Tibial nerve (tissue), 4 donors: Measurements from ENCODE around the gene SHISA8. TPM values are rescaled to one million over a fixed set of nuclear protein-coding genes. Genes with fewer than 3 reads are reported as not detected.
"Not testable (repeated sequence)": the region's sequence is repeated elsewhere in the genome, so short reads cannot be mapped to it uniquely, and the experiment has no call there.

ENCODE experiments used
- DNase-seq, 2 donors: peaks; one replicate each; pipeline ENCODE4 v3.0.0-alpha.2; 2019; ENCODE audit warnings: low spot score in 2 of 2
- H3K27ac ChIP-seq, 4 donors: fragments of 200-600 bp; sonication (generic) in 3 of 4; one replicate each; pipeline ENCODE4 v1.5.1; 2017 to 2019; ENCODE audit warnings: mild to moderate bottlenecking in 1 of 4
- H3K27me3 ChIP-seq, 2 donors: fragments of 200-600 bp; sonication (generic) in 1 of 2; one replicate each; pipeline versions ENCODE4 v1.5.1 to v1.6.0; 2017 to 2019
- H3K36me3 ChIP-seq, 3 donors: fragments of 200-600 bp; sonication (generic); one replicate each; pipeline ENCODE4 v1.5.1; 2018 to 2019
- H3K4me1 ChIP-seq, 4 donors: fragments of 200-600 bp; sonication (generic) in 3 of 4; one replicate each; pipeline ENCODE4 v1.5.1; 2017 to 2019
- H3K4me3 ChIP-seq, 4 donors: fragments of 200-600 bp; sonication (generic) in 3 of 4; one replicate each; pipeline ENCODE4 v1.5.1; 2017 to 2019; ENCODE audit warnings: mild to moderate bottlenecking in 1 of 4, moderate library complexity in 1 of 4
- H3K9me3 ChIP-seq, 4 donors: fragments of 200-600 bp; sonication (generic) in 3 of 4; one replicate each; pipeline ENCODE4 v1.5.1; 2017 to 2019
- EP300 ChIP-seq, 2 donors: sonication (generic); formaldehyde crosslinking; IDR thresholded peaks; one replicate each; pipeline ENCODE4 v1.6.1; 2017; ENCODE audit warnings: antibody characterized with exemption in 2 of 2, mild to moderate bottlenecking in 1 of 2
- POLR2A ChIP-seq, 2 donors: fragments of 450-650 bp; IDR thresholded peaks; one replicate each; pipeline ENCODE4 v1.6.1; 2017; ENCODE audit warnings: antibody characterized with exemption in 2 of 2, mild to moderate bottlenecking in 2 of 2, moderate library complexity in 2 of 2
- WGBS, 2 donors: methylation state at CpG; one replicate each; pipeline ENCODE4 v1.1.5; 2018; 5-methylcytosine and 5-hydroxymethylcytosine counted together
- total RNA-seq, 4 donors: library from RNA; depleted of rRNA; stranded (reverse); fragments of >200 nt; gene quantifications; one replicate each; pipeline ENCODE4 v1.1.0, GENCODE V29; 2016
- TF ChIP-seq, protein P1 (sequence below), 5 experiments: fragments of 200-600 bp in 3 of 5; fragments of 450-650 bp in 2 of 5; sonication (generic) in 3 of 5; IDR thresholded peaks; one replicate each; pipeline ENCODE4 v1.5.1; 2016 to 2019; ENCODE audit warnings: antibody characterized with exemption in 5 of 5, mild to moderate bottlenecking in 3 of 5, moderate library complexity in 2 of 5

Gene SHISA8
- total RNA-seq, 4 donors from 2014 or later = 3.3 TPM; not detected in 3

DNA sequence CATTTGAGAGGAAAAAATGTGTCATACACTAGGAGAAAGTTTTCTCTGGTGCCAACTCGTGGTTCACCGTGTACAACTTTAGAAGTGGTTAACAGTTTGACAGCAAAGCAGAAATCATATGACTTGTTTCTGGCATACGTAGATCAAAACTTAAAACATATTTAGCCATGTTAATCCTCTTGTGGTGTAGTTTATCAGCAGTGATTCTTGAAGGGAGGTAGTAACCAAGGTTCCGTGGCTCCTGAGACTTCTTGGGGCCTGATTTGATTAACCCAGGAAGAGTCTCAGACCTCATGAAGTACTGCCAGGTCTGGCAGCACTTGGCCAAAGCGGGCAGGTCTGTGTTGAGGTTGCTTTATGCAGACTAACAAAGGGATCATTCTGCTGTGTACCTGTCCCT lies 41.5 kb downstream of the SHISA8 start:
- TF ChIP-seq, protein P1, sequence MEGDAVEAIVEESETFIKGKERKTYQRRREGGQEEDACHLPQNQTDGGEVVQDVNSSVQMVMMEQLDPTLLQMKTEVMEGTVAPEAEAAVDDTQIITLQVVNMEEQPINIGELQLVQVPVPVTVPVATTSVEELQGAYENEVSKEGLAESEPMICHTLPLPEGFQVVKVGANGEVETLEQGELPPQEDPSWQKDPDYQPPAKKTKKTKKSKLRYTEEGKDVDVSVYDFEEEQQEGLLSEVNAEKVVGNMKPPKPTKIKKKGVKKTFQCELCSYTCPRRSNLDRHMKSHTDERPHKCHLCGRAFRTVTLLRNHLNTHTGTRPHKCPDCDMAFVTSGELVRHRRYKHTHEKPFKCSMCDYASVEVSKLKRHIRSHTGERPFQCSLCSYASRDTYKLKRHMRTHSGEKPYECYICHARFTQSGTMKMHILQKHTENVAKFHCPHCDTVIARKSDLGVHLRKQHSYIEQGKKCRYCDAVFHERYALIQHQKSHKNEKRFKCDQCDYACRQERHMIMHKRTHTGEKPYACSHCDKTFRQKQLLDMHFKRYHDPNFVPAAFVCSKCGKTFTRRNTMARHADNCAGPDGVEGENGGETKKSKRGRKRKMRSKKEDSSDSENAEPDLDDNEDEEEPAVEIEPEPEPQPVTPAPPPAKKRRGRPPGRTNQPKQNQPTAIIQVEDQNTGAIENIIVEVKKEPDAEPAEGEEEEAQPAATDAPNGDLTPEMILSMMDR (IDR thresholded peaks at IDR 0.05) = no peak
- TF ChIP-seq EP300 (IDR thresholded peaks at IDR 0.05) = no peak
- no peak for TF ChIP-seq POLR2A (IDR thresholded peaks at IDR 0.05)
- Histone ChIP-seq H3K4me1 (peaks cover 0 to 15% (median 0%) of the 10 kb centered on the region in 4 donors), H3K4me3 (no peak overlapping the region), H3K27ac (no peak overlapping the region), H3K9me3 (no peaks in the 10 kb centered on the region), H3K36me3 (peaks cover 0 to 99% (median 26%) of the 10 kb centered on the region in 3 donors), H3K27me3 (no peaks in the 10 kb centered on the region)
- no peak for DNase-seq
- 62 to 76% methylated on average over 5 of the region's 5 CpGs for WGBS, 2 donors

GRCh38 chr22:41870786-41871185 lies 44.1 kb downstream of the SHISA8 start:
- peaks cover 0 to 97% (median 17%) of the 10 kb centered on the region in 3 donors for H3K36me3 ChIP-seq
- H3K27me3 ChIP-seq = no peaks in the 10 kb centered on the region
- no peak for TF ChIP-seq POLR2A (IDR thresholded peaks at IDR 0.05)
- TF ChIP-seq EP300 (IDR thresholded peaks at IDR 0.05) = no peak
- TF ChIP-seq, protein P1 (IDR thresholded peaks at IDR 0.05) = no peak
- H3K4me3 ChIP-seq = no peak overlapping the region
- H3K9me3 ChIP-seq = no peaks in the 10 kb centered on the region
- H3K4me1 ChIP-seq = peaks cover 0 to 31% (median 0%) of the 10 kb centered on the region in 4 donors
- H3K27ac ChIP-seq = no peak overlapping the region
- whole genome bisulfite sequencing, 2 donors = 67 to 76% methylated on average over 4 of the region's 4 CpGs
- DNase-seq = no peak

DNA sequence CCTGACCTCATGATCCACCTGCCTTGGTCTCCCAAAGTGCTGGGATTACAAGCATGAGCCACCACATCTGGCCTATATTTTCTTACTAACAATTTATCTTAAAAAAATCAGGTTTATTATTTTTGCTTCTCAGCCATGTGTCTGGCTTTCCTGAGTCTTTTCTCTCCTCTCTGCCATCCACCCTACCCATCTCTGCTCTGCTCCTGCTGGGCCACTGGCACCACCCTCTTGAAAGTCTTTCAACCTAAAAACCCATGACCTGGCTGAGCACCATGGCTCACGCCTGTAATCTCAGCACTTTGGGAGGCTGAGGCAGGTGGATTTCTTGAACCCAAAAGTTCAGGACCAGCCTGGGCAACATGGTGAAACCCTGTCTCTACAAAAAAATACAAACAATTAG lies 44.8 kb downstream of the SHISA8 start:
- not testable (repeated sequence) for H3K4me3 ChIP-seq, H3K27ac ChIP-seq, H3K9me3 ChIP-seq, H3K27me3 ChIP-seq, DNase-seq
- WGBS, 2 donors = 89 to 95% methylated on average over 1 of the region's 1 CpG
- peaks cover 0 to 32% (median 0%) of the 10 kb centered on the region in 4 donors for H3K4me1 ChIP-seq
- peaks cover 0 to 90% (median 17%) of the 10 kb centered on the region in 3 donors for H3K36me3 ChIP-seq

DNA sequence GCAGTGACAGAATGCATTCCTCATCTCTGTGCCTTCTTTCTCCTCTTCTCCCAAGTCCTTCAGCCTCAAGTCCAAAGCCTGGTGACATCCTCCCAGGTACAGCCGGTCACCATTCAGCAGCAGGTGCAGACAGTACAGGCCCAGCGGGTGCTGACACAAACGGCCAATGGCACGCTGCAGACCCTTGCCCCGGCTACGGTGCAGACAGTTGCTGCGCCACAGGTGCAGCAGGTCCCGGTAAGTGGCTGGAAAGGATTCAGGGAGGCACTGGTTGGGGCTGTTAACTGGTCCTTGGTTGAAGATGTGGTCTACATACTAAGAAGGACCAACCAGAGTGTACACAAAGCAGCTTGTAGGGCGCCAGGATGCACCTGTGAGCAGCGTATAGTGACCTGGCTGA lies 46.3 kb downstream of the SHISA8 start:
- WGBS, 2 donors = 92 to 96% methylated on average over 10 of the region's 10 CpGs
- TF ChIP-seq EP300 (IDR thresholded peaks at IDR 0.05) (no peak), POLR2A (IDR thresholded peaks at IDR 0.05) (no peak)
- H3K27ac ChIP-seq = no peak overlapping the region
- peaks cover 0 to 75% (median 11%) of the 10 kb centered on the region in 3 donors for H3K36me3 ChIP-seq
- H3K4me3 ChIP-seq = no peak overlapping the region
- H3K9me3 ChIP-seq = no peaks in the 10 kb centered on the region
- H3K27me3 ChIP-seq = no peaks in the 10 kb centered on the region
- H3K4me1 ChIP-seq = peaks cover 0 to 44% (median 2%) of the 10 kb centered on the region in 4 donors
- no peak for DNase-seq

DNA sequence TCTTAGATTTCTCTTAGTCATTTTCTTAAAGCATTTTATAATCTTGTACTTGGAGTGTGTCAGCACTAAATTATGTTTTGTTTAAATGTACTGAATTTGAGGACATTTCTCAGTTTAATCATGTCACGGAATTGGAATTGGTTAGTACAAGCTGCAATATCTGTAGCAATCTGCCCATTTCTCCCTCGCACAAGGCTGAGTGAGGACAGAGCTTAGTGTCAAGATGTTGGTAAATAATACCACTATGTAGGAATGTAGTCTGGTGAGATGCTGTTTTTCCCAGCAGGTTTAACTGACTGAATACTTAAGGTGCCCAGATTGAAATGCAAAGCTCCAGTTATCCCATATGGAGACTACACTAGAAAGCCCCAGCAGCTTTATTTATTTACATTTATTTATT lies 51.4 kb downstream of the SHISA8 start:
- no peak for DNase-seq
- 78 to 84% methylated on average over 2 of the region's 2 CpGs for WGBS, 2 donors
- Histone ChIP-seq H3K4me1 (peaks cover 0 to 80% (median 29%) of the 10 kb centered on the region in 4 donors), H3K27me3 (no peaks in the 10 kb centered on the region), H3K36me3 (peaks cover 0 to 25% (median 0%) of the 10 kb centered on the region in 3 donors), H3K27ac (peak overlapping the region in 3 of 4 donors; percentile 68 to 77 (median 68)), H3K9me3 (no peaks in the 10 kb centered on the region), H3K4me3 (no peak overlapping the region)
- no peak for TF ChIP-seq POLR2A (IDR thresholded peaks at IDR 0.05)
- TF ChIP-seq, protein P1 (IDR thresholded peaks at IDR 0.05) = no peak
- no peak for TF ChIP-seq EP300 (IDR thresholded peaks at IDR 0.05)

- 30 to 46% methylated on average over 11 of the region's 11 CpGs for WGBS, 2 donors
- Histone ChIP-seq H3K27ac (peak overlapping the region; percentile 55 to 77 (median 68)), H3K4me1 (peaks cover 0 to 82% (median 29%) of the 10 kb centered on the region in 4 donors), H3K4me3 (no peak overlapping the region), H3K9me3 (no peaks in the 10 kb centered on the region), H3K36me3 (peaks cover 0 to 18% (median 0%) of the 10 kb centered on the region in 3 donors), H3K27me3 (no peaks in the 10 kb centered on the region)
- TF ChIP-seq POLR2A (IDR thresholded peaks at IDR 0.05) (no peak), EP300 (IDR thresholded peaks at IDR 0.05) (no peak)
- TF ChIP-seq, protein P1 (IDR thresholded peaks at IDR 0.05) = no peak
- no peak for DNase-seq
These were observed 52.2 kb downstream of the SHISA8 start for GRCh38 chr22:41862530-41863266.
